ENCODE data around the gene SEM1. TPM values are rescaled to one million over a fixed set of nuclear protein-coding genes. Genes with fewer than 3 reads are reported as not detected.
A peak's percentile ranks its signal among the peaks of the same experiment; 100 is the strongest.
"Not testable (repeated sequence)": the region's sequence is repeated elsewhere in the genome, so short reads cannot be mapped to it uniquely, and the experiment has no call there.

SEM1 gene
- total RNA-seq, 1 experiment from 2014 or later: 73.3 TPM

- TF ChIP-seq E2F4 (CRISPR knock-in tag; IDR thresholded peaks at IDR 0.05; ENCODE audit: borderline replicate concordance, low read depth) (no peak), CREB1 (CRISPR knock-in tag; IDR thresholded peaks at IDR 0.05) (no peak), JAZF1 (CRISPR knock-in tag; IDR thresholded peaks at IDR 0.05) (no peak), NR1H2 (CRISPR knock-in tag; IDR thresholded peaks at IDR 0.05) (no peak)
Measured at GRCh38 chr7:96663871-96664445, 45.7 kb downstream of the SEM1 start (continued).

GRCh38 chr7:96663457-96663856 lies 46.2 kb downstream of the SEM1 start:
- ChIA-PET POLR2A (no interaction called here), CTCF (no interaction called here)
- no peak for DNase-seq (ENCODE audit: low spot score)
- ATAC-seq: no peak; the same call in 1 of the 2 replicates
- H3K36me3 Mint-ChIP-seq: no peaks in the 10 kb centered on the region
- no peak overlapping the region for H3K27ac Mint-ChIP-seq
- H3K4me3 Mint-ChIP-seq: no peak overlapping the region
- 0 out of 2 replicates have a peak, but pooled peaks cover 3% of the 10 kb centered on the region for H3K9me3 Mint-ChIP-seq
- TF ChIP-seq CREB1 (CRISPR knock-in tag; IDR thresholded peaks at IDR 0.05): no peak
- TF ChIP-seq NFATC4 (CRISPR knock-in tag; IDR thresholded peaks at IDR 0.05): no peak
- no peak for TF ChIP-seq MXD4 (CRISPR knock-in tag; IDR thresholded peaks at IDR 0.05; ENCODE audit: borderline replicate concordance)
- TF ChIP-seq CBFB (CRISPR knock-in tag; IDR thresholded peaks at IDR 0.05; ENCODE audit: low read depth): no peak
- TF ChIP-seq ZNF396 (CRISPR knock-in tag; IDR thresholded peaks at IDR 0.05; ENCODE audit: borderline replicate concordance): no peak
- no peak for TF ChIP-seq ZNF263 (CRISPR knock-in tag; IDR thresholded peaks at IDR 0.05; ENCODE audit: low read depth)
- TF ChIP-seq RORB (CRISPR knock-in tag; IDR thresholded peaks at IDR 0.05): no peak
- no peak for TF ChIP-seq GABPB1 (CRISPR knock-in tag; IDR thresholded peaks at IDR 0.05)
- no peak for TF ChIP-seq PRDM15 (CRISPR knock-in tag; IDR thresholded peaks at IDR 0.05)
- TF ChIP-seq FOXP4 (CRISPR knock-in tag; IDR thresholded peaks at IDR 0.05): no peak
- TF ChIP-seq RELA (CRISPR knock-in tag; IDR thresholded peaks at IDR 0.05; ENCODE audit: borderline replicate concordance): no peak
- peaks cover under 1% of the 10 kb centered on the region for H3K4me1 Mint-ChIP-seq
- H3K27me3 Mint-ChIP-seq (ENCODE audit: low read depth): no peaks in the 10 kb centered on the region

GRCh38 chr7:96662151-96662550 lies 47.5 kb downstream of the SEM1 start:
- H3K27me3 Mint-ChIP-seq (ENCODE audit: low read depth); DNase-seq (ENCODE audit: low spot score); CTCF ChIA-PET; H3K27ac Mint-ChIP-seq; POLR2A ChIA-PET; ATAC-seq; H3K4me3 Mint-ChIP-seq; H3K9me3 Mint-ChIP-seq; H3K36me3 Mint-ChIP-seq: not testable (repeated sequence)
- H3K4me1 Mint-ChIP-seq: peaks cover 14% of the 10 kb centered on the region

GRCh38 chr7:96658022-96658412 lies 51.6 kb downstream of the SEM1 start:
- no peaks in the 10 kb centered on the region for H3K36me3 Mint-ChIP-seq
- peaks cover 37% of the 10 kb centered on the region for H3K4me1 Mint-ChIP-seq
- H3K27ac Mint-ChIP-seq: no peak overlapping the region
- DNase-seq (ENCODE audit: low spot score) (no peak), ATAC-seq (peak; percentile 57)
- TF ChIP-seq ZNF219 (CRISPR knock-in tag; IDR thresholded peaks at IDR 0.05; ENCODE audit: borderline replicate concordance): no peak
- POLR2A ChIA-PET: no interaction called here
- CTCF ChIA-PET: no interaction called here
- no peak overlapping the region for H3K4me3 Mint-ChIP-seq
- no peaks in the 10 kb centered on the region for H3K27me3 Mint-ChIP-seq (ENCODE audit: low read depth)
- peaks cover 12% of the 10 kb centered on the region; the same call in 1 of the 2 replicates for H3K9me3 Mint-ChIP-seq

Data from WTC11 (cell line).